Body of pancreas (tissue), 4 donors: ENCODE measurements around the gene COL18A1. TPM values are rescaled to one million over a fixed set of nuclear protein-coding genes. Genes with fewer than 3 reads are reported as not detected.

Source experiments
- ATAC-seq: fragments of 150-250 bp; one replicate; pipeline ENCODE4 v1.9.1; 2016
- DNase-seq, 4 donors: peaks; one replicate each; pipeline ENCODE4 v3.0.0-alpha.2; 2019
- H3K27ac ChIP-seq, 4 donors: fragments of 200-600 bp; sonication (generic); 1 replicate in 3 of 4; 2 replicates in 1 of 4; pipeline versions ENCODE4 v1.5.1 to v1.6.1; 2016 to 2019; ENCODE audit warnings: mild to moderate bottlenecking in 1 of 4, mixed read lengths in 1 of 4, moderate library complexity in 1 of 4
- H3K27me3 ChIP-seq, 2 donors: fragments of 200-600 bp; sonication (generic); one replicate each; pipeline ENCODE4 v1.6.0; 2016; ENCODE audit warnings: mild to moderate bottlenecking in 1 of 2
- H3K36me3 ChIP-seq, 2 donors: fragments of 200-600 bp; sonication (generic); replicated peaks in 1 of 2; 2 replicates each; pipeline ENCODE4 v1.5.1; 2016; ENCODE audit warnings: low read depth in 2 of 2; ENCODE audit not compliant: insufficient read depth in 1 of 2
- H3K4me1 ChIP-seq: fragments of 200-600 bp; sonication (generic); one replicate; pipeline ENCODE4 v1.6.0; 2016
- H3K4me3 ChIP-seq, 2 donors: fragments of 200-600 bp; sonication (generic); 1 replicate in 1 of 2; 2 replicates in 1 of 2; pipeline ENCODE4 v1.5.1; 2016 to 2019
- H3K9me3 ChIP-seq, 3 donors: fragments of 200-600 bp; sonication (generic); 1 replicate in 2 of 3; 2 replicates in 1 of 3; pipeline ENCODE4 v1.5.1; 2016
- POLR2A ChIP-seq, 3 donors: fragments of 450-650 bp; IDR thresholded peaks; one replicate each; pipeline ENCODE4 v1.6.1; 2016; ENCODE audit warnings: antibody characterized with exemption in 3 of 3, mild to moderate bottlenecking in 2 of 3
- WGBS, 2 donors: methylation state at CpG; one replicate each; pipeline ENCODE4 v1.1.5; 2017; 5-methylcytosine and 5-hydroxymethylcytosine counted together
- intact Hi-C: fragments of 100-400 bp; cut with DNase I; formaldehyde crosslinking; loops from one replicate; pipeline ENCODE4 v1.15.1; 2023
- total RNA-seq, 2 donors: library from RNA; depleted of rRNA; stranded (reverse); fragments of >200 nt; gene quantifications; one replicate each; pipeline ENCODE4 v1.1.0, GENCODE V29; 2016
- TF ChIP-seq, protein P1 (sequence below), 7 experiments: fragments of 450-650 bp in 4 of 7; fragments of 200-600 bp in 3 of 7; sonication (generic) in 3 of 7; IDR thresholded peaks; one replicate each; pipeline ENCODE4 v1.5.1; 2016 to 2019; ENCODE audit warnings: antibody characterized with exemption in 7 of 7

The COL18A1 gene
- total RNA-seq, 2 donors from 2014 or later: 108 to 284 TPM

DNA sequence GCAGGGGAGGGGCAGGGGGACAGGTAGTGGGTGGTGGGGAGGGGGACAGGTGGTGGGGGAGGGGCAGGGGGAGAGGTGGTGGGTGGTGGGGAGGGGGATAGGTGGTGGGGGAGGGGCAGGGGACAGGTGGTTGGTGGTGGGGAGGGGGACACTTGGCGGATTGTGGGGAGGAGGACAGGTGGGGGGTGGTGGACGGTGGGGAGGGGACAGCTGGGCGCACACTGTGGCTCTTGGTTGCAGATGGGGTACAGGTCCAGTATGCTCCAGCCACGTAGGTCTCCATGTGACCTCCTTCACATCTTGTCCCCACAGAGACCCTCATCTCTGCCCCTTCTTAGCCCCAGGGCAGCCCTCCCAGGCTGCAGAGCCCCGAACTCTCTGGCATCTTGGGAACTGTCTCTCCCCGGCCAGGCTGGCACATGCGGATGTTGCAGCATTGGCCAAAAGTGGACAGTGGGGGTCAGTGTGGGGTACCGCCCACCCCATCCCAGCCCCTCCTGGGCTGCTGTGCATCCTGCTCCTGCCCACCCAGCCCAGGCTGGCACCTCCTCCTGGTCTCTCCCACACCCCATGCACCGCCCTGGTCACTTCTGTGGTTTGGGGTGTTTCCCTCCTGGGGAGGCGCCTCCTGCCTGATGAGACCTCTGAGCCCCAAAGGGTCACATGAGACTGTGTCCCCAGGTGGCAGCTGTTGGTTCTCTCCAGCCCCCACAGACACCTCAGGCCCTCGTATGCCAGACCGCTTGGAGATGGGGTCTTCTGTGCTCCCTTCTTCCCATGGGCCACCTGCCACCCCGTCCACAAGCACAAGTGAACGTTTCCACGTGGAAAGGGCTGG lies 144.9 kb downstream of the COL18A1 start:
- H3K9me3 ChIP-seq: no peaks in the 10 kb centered on the region
- intact Hi-C loops: loop anchor here (10.0 kb wide), 2 partner anchors 265 to 275 kb away; partner anchors contain the start of gene POFUT2
- DNase-seq (peak in 1 of 4 donors; percentile 10), ATAC-seq (no peak)
- no peaks in the 10 kb centered on the region for H3K4me1 ChIP-seq
- 61 to 66% methylated on average over 11 to 13 of the region's 15 CpGs for WGBS, 2 donors
- no peaks in the 10 kb centered on the region for H3K27me3 ChIP-seq
- TF ChIP-seq POLR2A (IDR thresholded peaks at IDR 0.05): no peak
- TF ChIP-seq, protein P1, sequence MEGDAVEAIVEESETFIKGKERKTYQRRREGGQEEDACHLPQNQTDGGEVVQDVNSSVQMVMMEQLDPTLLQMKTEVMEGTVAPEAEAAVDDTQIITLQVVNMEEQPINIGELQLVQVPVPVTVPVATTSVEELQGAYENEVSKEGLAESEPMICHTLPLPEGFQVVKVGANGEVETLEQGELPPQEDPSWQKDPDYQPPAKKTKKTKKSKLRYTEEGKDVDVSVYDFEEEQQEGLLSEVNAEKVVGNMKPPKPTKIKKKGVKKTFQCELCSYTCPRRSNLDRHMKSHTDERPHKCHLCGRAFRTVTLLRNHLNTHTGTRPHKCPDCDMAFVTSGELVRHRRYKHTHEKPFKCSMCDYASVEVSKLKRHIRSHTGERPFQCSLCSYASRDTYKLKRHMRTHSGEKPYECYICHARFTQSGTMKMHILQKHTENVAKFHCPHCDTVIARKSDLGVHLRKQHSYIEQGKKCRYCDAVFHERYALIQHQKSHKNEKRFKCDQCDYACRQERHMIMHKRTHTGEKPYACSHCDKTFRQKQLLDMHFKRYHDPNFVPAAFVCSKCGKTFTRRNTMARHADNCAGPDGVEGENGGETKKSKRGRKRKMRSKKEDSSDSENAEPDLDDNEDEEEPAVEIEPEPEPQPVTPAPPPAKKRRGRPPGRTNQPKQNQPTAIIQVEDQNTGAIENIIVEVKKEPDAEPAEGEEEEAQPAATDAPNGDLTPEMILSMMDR (IDR thresholded peaks at IDR 0.05): no peak
- H3K36me3 ChIP-seq: no peaks in the 10 kb centered on the region
- H3K27ac ChIP-seq: peak overlapping the region in 1 of 4 donors; percentile 44
- no peak overlapping the region for H3K4me3 ChIP-seq

DNA sequence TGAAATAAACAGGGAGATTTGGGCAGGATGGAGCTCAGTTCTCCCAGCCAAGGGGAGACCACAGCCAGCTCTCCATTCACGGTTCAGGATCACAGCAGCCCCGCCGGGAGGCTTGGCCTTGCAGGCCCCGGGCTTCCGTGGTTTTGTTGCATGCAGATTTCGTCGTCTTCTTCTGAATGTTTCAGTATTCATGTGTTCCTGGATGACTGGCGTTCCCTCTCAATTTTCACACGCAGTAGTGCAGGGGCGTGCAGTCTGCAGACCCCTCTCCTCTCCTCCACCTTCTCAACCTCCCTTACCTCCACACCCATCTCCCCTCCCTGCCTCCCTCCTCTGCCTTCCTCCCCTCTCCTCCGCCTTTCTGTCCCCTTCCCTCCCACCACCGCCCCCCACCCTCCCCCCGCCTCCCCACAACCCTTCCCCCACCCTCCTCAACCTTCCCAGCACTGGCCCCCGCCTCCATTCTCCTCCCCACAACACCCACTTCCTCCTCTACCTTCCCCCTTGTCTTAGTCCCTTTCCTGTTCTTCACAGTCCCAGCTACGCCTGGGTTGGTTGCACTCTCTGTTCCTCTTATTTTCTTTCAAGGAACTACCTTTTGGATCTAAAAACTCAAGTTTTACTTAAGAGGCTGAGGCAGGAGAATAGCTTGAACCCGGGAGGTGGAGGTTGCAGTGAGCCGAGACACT lies 145.7 kb downstream of the COL18A1 start:
- peaks cover under 1% of the 10 kb centered on the region for H3K4me1 ChIP-seq
- DNase-seq (peak in 2 of 4 donors; percentile 7 to 59), ATAC-seq (no peak)
- intact Hi-C loops: loop anchor here (10.0 kb wide), 1 partner anchor 274 kb away; no protein-coding TSS in a partner anchor
- no peaks in the 10 kb centered on the region for H3K9me3 ChIP-seq
- whole genome bisulfite sequencing, 2 donors: 36 to 40% methylated on average over 16 to 17 of the region's 17 CpGs
- H3K4me3 ChIP-seq: no peak overlapping the region
- H3K27me3 ChIP-seq: no peaks in the 10 kb centered on the region
- TF ChIP-seq, protein P1 (IDR thresholded peaks at IDR 0.05): no peak
- peak in 1 of 3 donors; percentile 35 for TF ChIP-seq POLR2A (IDR thresholded peaks at IDR 0.05)
- H3K36me3 ChIP-seq: no peaks in the 10 kb centered on the region
- peak overlapping the region in 1 of 4 donors; percentile 77 for H3K27ac ChIP-seq

DNA sequence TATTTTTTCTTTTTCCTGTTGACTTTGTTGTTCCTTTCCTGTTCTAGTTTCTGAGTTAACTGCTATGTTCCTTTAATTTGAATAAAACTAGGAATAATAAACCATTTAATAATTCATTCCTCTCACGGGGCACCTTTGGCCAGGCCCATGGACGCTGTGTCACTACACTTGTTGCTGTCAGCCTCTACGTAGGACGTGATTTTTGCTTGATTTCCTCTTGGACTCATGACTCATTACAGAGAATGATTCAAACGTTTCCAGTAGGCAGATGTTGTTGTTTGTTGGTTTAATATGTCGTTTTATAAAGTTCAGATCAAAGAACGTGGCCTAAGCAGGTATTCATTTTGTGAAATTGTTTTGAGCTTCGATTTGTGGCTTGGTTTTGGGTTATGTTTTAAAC lies 146.4 kb downstream of the COL18A1 start:
- WGBS, 2 donors: 38 to 49% methylated on average over 8 of the region's 8 CpGs
- TF ChIP-seq, protein P1 (IDR thresholded peaks at IDR 0.05): no peak
- no peak for TF ChIP-seq POLR2A (IDR thresholded peaks at IDR 0.05)
- Histone ChIP-seq H3K27me3 (no peaks in the 10 kb centered on the region), H3K4me3 (no peak overlapping the region), H3K36me3 (no peaks in the 10 kb centered on the region), H3K27ac (peak overlapping the region in 1 of 4 donors; percentile 77), H3K4me1 (peaks cover 7% of the 10 kb centered on the region), H3K9me3 (no peaks in the 10 kb centered on the region)
- intact Hi-C loops: loop anchor here (10.0 kb wide), 1 partner anchor 273 kb away; no protein-coding TSS in a partner anchor
- peak in 2 of 4 donors; percentile 10 to 39 for DNase-seq
- ATAC-seq: no peak

DNA sequence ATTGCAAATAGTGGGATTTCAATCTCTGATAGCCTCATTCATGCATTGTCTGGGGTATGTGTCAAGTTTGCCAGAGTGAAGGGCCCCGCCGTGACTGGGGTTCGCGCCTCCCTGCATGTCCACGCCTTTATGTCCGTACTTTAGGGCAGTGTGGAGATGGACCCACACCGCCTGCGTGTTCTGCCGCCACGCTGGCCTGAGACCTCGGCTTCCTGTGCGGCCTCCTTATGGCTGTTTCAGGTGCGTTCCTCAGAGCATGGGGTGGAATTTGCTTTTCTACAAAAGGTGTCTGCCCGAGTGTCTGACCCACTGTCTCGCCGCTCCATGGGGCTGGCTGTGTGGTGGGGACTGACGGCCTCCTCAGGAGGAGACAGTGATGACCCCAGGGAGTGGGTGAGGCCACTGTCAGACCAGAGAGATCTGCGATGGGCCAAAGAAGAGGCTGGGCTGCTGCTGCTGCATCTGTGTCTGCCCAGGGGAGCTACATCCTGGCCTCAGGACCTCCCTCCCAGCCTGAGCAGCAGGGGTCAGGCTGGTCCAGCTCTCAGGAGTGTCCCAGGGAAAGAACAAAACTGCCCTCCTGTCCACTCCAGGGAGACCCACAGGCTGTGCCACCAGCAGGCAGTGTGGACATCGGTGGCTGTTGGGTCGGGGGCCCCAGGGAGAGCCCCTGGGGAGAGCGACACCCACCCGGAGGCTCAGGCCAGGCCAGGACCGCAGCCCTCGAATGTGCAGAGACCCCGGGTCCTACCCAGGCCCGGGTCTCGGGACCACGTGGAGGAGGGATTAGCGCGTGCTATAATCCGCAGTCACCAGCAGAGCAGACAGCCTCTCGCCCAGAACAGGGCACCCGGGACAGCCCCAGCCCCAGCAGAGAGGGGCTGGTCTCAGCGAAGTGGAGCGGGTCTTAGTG lies 147.1 kb downstream of the COL18A1 start:
- Histone ChIP-seq H3K9me3 (no peaks in the 10 kb centered on the region), H3K4me3 (no peak overlapping the region), H3K36me3 (no peaks in the 10 kb centered on the region), H3K4me1 (peaks cover 7% of the 10 kb centered on the region), H3K27me3 (no peaks in the 10 kb centered on the region), H3K27ac (peak overlapping the region in 1 of 4 donors; percentile 77)
- DNase-seq (peak in 1 of 4 donors; percentile 8), ATAC-seq (no peak)
- intact Hi-C loops: loop anchor here (10.0 kb wide), 1 partner anchor 273 kb away; no protein-coding TSS in a partner anchor
- WGBS, 2 donors: 78 to 82% methylated on average over 14 to 29 of the region's 35 CpGs
- TF ChIP-seq POLR2A (IDR thresholded peaks at IDR 0.05): no peak
- TF ChIP-seq, protein P1 (IDR thresholded peaks at IDR 0.05): no peak
